Measurements from ENCODE around the gene SEMG2. TPM values are rescaled to one million over a fixed set of nuclear protein-coding genes. Genes with fewer than 3 reads are reported as not detected.

The SEMG2 gene
- total RNA-seq, 1 donor from 2014 or later, result not detected

GRCh38 chr20:45258664-45259063 lies 37.5 kb downstream of the SEMG2 start:
- Histone ChIP-seq H3K27me3 (ENCODE audit: control insufficient read depth, insufficient read depth, low read length) (peaks cover 2% of the 10 kb centered on the region), H3K4me3 (ENCODE audit: low read depth, low read length) (no peak overlapping the region)

GRCh38 chr20:45263556-45264266 lies 42.5 kb downstream of the SEMG2 start:
- no peak for TF ChIP-seq CTCF (IDR thresholded peaks at IDR 0.05; ENCODE audit: insufficient read depth, low read length, poor library complexity, severe bottlenecking)
- Histone ChIP-seq H3K4me3 (ENCODE audit: low read depth, low read length) (no peak overlapping the region), H3K36me3 (ENCODE audit: control insufficient read depth, insufficient read depth, low read length) (no peaks in the 10 kb centered on the region), H3K27me3 (ENCODE audit: control insufficient read depth, insufficient read depth, low read length) (no peaks in the 10 kb centered on the region)
- DNase-seq (ENCODE audit: low read depth), result no peak

More at GRCh38 chr20:45258664-45259063, 37.5 kb downstream of the SEMG2 start:
- no peaks in the 10 kb centered on the region for H3K36me3 ChIP-seq (ENCODE audit: control insufficient read depth, insufficient read depth, low read length)
- no peak for DNase-seq (ENCODE audit: low read depth)
- TF ChIP-seq CTCF (IDR thresholded peaks at IDR 0.05; ENCODE audit: insufficient read depth, low read length, poor library complexity, severe bottlenecking), result no peak

- H3K4me3 ChIP-seq (ENCODE audit: low read depth, low read length), result no peak overlapping the region
- H3K27me3 ChIP-seq (ENCODE audit: control insufficient read depth, insufficient read depth, low read length), result no peaks in the 10 kb centered on the region
- no peak for DNase-seq (ENCODE audit: low read depth)
- TF ChIP-seq CTCF (IDR thresholded peaks at IDR 0.05; ENCODE audit: insufficient read depth, low read length, poor library complexity, severe bottlenecking), result no peak
- no peaks in the 10 kb centered on the region for H3K36me3 ChIP-seq (ENCODE audit: control insufficient read depth, insufficient read depth, low read length)
Observed at GRCh38 chr20:45266977-45267376, 45.8 kb downstream of the SEMG2 start.

GRCh38 chr20:45268531-45268930 lies 47.4 kb downstream of the SEMG2 start:
- Histone ChIP-seq H3K36me3 (ENCODE audit: control insufficient read depth, insufficient read depth, low read length) (no peaks in the 10 kb centered on the region), H3K4me3 (ENCODE audit: low read depth, low read length) (no peak overlapping the region), H3K27me3 (ENCODE audit: control insufficient read depth, insufficient read depth, low read length) (no peaks in the 10 kb centered on the region)
- no peak for TF ChIP-seq CTCF (IDR thresholded peaks at IDR 0.05; ENCODE audit: insufficient read depth, low read length, poor library complexity, severe bottlenecking)
- no peak for DNase-seq (ENCODE audit: low read depth)

- Histone ChIP-seq H3K36me3 (ENCODE audit: control insufficient read depth, insufficient read depth, low read length) (no peaks in the 10 kb centered on the region), H3K27me3 (ENCODE audit: control insufficient read depth, insufficient read depth, low read length) (no peaks in the 10 kb centered on the region), H3K4me3 (ENCODE audit: low read depth, low read length) (no peak overlapping the region)
- DNase-seq (ENCODE audit: low read depth), result no peak
- no peak for TF ChIP-seq CTCF (IDR thresholded peaks at IDR 0.05; ENCODE audit: insufficient read depth, low read length, poor library complexity, severe bottlenecking)
Observed at GRCh38 chr20:45269056-45269455, 47.9 kb downstream of the SEMG2 start.

- TF ChIP-seq CTCF (IDR thresholded peaks at IDR 0.05; ENCODE audit: insufficient read depth, low read length, poor library complexity, severe bottlenecking), result no peak
- Histone ChIP-seq H3K36me3 (ENCODE audit: control insufficient read depth, insufficient read depth, low read length) (no peaks in the 10 kb centered on the region), H3K4me3 (ENCODE audit: low read depth, low read length) (no peak overlapping the region), H3K27me3 (ENCODE audit: control insufficient read depth, insufficient read depth, low read length) (no peaks in the 10 kb centered on the region)
- DNase-seq (ENCODE audit: low read depth), result no peak
Observed at GRCh38 chr20:45269754-45270270, 48.6 kb downstream of the SEMG2 start.

Data from kidney epithelial cell (primary cell).